OCI-LY3 (cell line): ENCODE measurements around the gene CFAP43.

ENCODE experiments used
- CTCF ChIP-seq: fragments of 200-600, 300-600 bp; sonication (generic); IDR thresholded peaks from 2 replicates; pipeline ENCODE4 v1.5.1; 2014; ENCODE audit warnings: antibody characterized with exemption, low read length, low read depth
- EZH2phosphoT487 ChIP-seq: fragments of 200-600 bp; shearing (Covaris generic); IDR thresholded peaks from 2 replicates; pipeline ENCODE4 v1.6.1; 2018; ENCODE audit warnings: antibody characterized with exemption, mixed run types, low read depth

DNA sequence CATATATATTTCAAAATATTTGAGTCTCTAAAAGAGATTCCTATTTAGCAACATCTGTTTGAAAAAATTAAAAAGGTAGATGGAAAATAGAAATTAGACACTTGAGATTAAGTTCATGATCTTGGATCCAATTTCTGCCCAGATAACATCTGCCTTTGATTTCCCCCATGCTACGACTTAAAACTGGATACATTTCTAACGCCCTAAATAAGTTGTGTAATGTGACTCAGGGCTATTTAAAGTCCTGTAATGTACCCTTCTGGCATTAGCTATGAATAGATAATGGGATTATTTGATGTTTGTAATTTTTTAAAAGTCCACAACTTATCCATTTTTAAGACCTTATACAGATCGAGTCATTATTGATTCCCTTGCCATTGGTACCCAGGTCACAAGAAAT, 23.4 kb downstream of the CFAP43 start:
- TF ChIP-seq CTCF (no peak), EZH2phosphoT487 (no peak)
